Esophagus squamous epithelium (tissue), 4 donors: Measurements from ENCODE around the gene LTF.

Experiments
- POLR2A ChIP-seq, 4 donors: fragments of 450-650 bp; IDR thresholded peaks; one replicate each; pipeline ENCODE4 v1.6.1; 2017; ENCODE audit warnings: antibody characterized with exemption in 4 of 4, mild to moderate bottlenecking in 4 of 4, moderate library complexity in 3 of 4
- TF ChIP-seq, protein P1 (sequence below), 6 experiments: fragments of 450-650 bp in 4 of 6; fragments of 200-600 bp in 2 of 6; sonication (generic) in 2 of 6; IDR thresholded peaks; one replicate each; pipeline ENCODE4 v1.5.1; 2016 to 2019; ENCODE audit warnings: antibody characterized with exemption in 6 of 6, mild to moderate bottlenecking in 4 of 6, moderate library complexity in 4 of 6

- no peak for TF ChIP-seq POLR2A (IDR thresholded peaks at IDR 0.05)
- TF ChIP-seq, protein P1, sequence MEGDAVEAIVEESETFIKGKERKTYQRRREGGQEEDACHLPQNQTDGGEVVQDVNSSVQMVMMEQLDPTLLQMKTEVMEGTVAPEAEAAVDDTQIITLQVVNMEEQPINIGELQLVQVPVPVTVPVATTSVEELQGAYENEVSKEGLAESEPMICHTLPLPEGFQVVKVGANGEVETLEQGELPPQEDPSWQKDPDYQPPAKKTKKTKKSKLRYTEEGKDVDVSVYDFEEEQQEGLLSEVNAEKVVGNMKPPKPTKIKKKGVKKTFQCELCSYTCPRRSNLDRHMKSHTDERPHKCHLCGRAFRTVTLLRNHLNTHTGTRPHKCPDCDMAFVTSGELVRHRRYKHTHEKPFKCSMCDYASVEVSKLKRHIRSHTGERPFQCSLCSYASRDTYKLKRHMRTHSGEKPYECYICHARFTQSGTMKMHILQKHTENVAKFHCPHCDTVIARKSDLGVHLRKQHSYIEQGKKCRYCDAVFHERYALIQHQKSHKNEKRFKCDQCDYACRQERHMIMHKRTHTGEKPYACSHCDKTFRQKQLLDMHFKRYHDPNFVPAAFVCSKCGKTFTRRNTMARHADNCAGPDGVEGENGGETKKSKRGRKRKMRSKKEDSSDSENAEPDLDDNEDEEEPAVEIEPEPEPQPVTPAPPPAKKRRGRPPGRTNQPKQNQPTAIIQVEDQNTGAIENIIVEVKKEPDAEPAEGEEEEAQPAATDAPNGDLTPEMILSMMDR (IDR thresholded peaks at IDR 0.05), result no peak
Observed at GRCh38 chr3:46497556-46498265, 33.0 kb upstream of the LTF start, which contains the start of gene RTP3.
